Globus pallidus (tissue), 1 donor: ENCODE results near the gene ADAM21.
"Not testable (repeated sequence)": the region's sequence is repeated elsewhere in the genome, so short reads cannot be mapped to it uniquely, and the experiment has no call there.

Source experiments
- DNase-seq: peaks from one replicate; pipeline ENCODE4 v3.0.0-alpha.2; 2015; ENCODE audit warnings: low spot score

ADAM21 gene

DNA sequence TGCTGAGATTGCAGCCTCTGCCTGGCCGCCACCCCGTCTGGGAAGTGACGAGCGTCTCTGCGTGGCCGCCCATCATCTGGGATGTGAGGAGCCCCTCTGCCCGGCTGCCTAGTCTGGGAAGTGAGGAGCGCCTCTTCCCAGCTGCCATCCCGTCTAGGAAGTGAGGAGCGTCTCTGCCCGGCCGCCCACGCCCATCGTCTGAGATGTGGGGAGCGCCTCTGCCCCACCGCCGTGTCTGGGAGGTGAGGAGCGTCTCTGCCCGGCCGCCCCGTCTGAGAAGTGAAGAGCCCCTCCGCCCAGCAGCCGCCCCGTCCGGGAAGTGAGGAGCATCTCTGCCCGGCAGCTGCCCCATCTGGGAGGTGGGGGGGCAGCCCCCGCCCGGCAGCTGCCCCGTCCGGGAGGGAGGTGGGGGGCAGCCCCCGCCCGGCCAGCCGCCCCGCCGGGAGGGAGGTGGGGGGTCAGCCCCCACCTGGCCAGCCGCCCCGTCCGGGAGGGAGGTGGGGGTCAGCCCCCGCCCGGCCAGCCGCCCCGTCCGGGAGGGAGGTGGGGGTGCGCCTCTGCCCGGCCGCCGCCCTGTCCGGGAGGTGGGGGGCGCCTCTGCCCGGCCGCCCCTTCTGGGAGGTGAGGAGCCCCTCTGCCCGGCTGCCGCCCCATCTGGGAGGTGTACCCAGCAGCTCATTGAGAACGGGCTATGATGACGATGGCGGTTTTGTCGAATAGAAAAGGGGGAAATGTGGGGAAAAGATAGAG lies 25.6 kb downstream of the ADAM21 start:
- DNase-seq: not testable (repeated sequence)

DNA sequence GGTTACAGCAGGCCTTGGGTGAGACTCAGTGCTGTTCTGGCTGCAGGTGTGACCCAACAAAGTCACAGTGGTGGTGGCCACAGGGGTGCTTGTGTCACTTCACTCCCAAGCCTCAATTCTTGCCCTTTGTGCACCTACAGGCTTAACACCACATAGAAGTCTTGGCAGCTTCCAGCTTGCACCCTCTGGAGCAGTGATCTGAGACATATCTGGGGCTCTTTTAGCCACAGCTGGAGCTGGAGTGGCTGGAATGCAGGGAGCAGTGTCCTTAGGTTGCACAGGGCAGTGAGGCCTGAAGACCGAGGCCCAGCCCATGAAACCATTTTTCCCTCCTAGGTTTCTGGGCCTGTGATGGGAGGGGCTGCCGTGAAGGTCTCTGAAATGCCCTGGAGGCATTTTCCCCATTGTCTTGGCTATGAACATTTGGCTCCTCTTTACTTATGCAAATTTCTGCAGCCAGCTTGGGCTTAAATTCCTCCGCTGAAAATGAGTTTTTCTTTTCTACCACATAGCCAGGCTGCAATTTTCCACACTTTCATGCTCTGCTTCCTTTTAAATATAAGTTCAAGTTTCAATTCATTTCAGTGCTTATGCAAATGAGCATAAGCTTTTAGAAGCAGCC lies 37.7 kb downstream of the ADAM21 start:
- no peak for DNase-seq

DNA sequence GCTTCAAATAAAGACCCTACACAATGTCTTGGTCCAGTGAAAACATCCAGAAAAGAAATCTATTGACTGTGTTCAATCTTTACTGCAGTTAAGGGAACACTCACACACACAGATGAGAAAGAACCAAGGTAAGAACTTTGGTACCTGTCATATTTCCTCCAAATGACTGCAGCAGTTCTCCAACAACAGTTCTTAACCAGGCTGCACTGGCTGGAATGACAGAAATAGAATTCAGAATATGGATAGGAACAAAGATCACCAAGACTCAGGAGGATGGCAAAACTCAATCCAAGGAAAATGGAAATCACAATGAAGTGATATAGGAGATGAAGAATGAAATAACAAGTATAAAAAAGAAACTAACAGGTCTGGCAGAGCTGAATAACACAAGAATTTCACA lies 46.2 kb downstream of the ADAM21 start:
- no peak for DNase-seq
